WTC11 (cell line): ENCODE measurements around the gene HCFC1.

ENCODE experiments used
- ATF2 ChIP-seq: sonication (generic); formaldehyde crosslinking; IDR thresholded peaks from 2 replicates; pipeline ENCODE4 v1.8.1; 2022; ENCODE audit warnings: low read depth, missing genetic modification reagents, borderline replicate concordance
- CBFB ChIP-seq: sonication (generic); formaldehyde crosslinking; IDR thresholded peaks from 2 replicates; pipeline ENCODE4 v1.8.1; 2022; ENCODE audit warnings: mild to moderate bottlenecking, low read depth, missing genetic modification reagents
- CREB1 ChIP-seq: sonication (generic); formaldehyde crosslinking; IDR thresholded peaks from 2 replicates; pipeline ENCODE4 v1.8.0; 2023; ENCODE audit warnings: mild to moderate bottlenecking, missing genetic modification reagents
- CREM ChIP-seq: sonication (generic); formaldehyde crosslinking; IDR thresholded peaks from 2 replicates; pipeline ENCODE4 v1.8.1; 2022; ENCODE audit warnings: mild to moderate bottlenecking, missing genetic modification reagents, moderate library complexity
- CTCF ChIP-seq: fragments of 200-600 bp; IDR thresholded peaks from 2 replicates; pipeline ENCODE4 v1.8.0; 2022; ENCODE audit warnings: antibody characterized with exemption
- ELF4 ChIP-seq: sonication (generic); formaldehyde crosslinking; IDR thresholded peaks from 2 replicates; pipeline ENCODE4 v1.8.1; 2022; ENCODE audit warnings: low read depth, mild to moderate bottlenecking, moderate library complexity, missing genetic modification reagents
- FOXJ3 ChIP-seq: sonication (generic); formaldehyde crosslinking; IDR thresholded peaks from 2 replicates; pipeline ENCODE4 v1.9.0; 2021; ENCODE audit warnings: missing genetic modification reagents, mild to moderate bottlenecking, borderline replicate concordance
- FOXP4 ChIP-seq: sonication (generic); formaldehyde crosslinking; IDR thresholded peaks from 2 replicates; pipeline ENCODE4 v1.8.0; 2022; ENCODE audit warnings: mild to moderate bottlenecking, missing genetic modification reagents
- GABPB1 ChIP-seq: sonication (generic); formaldehyde crosslinking; IDR thresholded peaks from 2 replicates; pipeline ENCODE4 v1.8.1; 2023; ENCODE audit warnings: mild to moderate bottlenecking, missing genetic modification reagents
- JUN ChIP-seq: sonication (generic); formaldehyde crosslinking; IDR thresholded peaks from 2 replicates; pipeline ENCODE4 v1.8.0; 2023; ENCODE audit warnings: mild to moderate bottlenecking, missing genetic modification reagents
- MAX ChIP-seq: sonication (generic); formaldehyde crosslinking; IDR thresholded peaks from 2 replicates; pipeline ENCODE4 v1.8.0; 2022; ENCODE audit warnings: mild to moderate bottlenecking, missing genetic modification reagents
- NFYB ChIP-seq: sonication (generic); formaldehyde crosslinking; conservative IDR thresholded peaks from 2 replicates; pipeline ENCODE4 v1.8.0; 2022; ENCODE audit warnings: low read depth, missing genetic modification reagents
- SMAD3 ChIP-seq: sonication (generic); formaldehyde crosslinking; IDR thresholded peaks from 2 replicates; pipeline ENCODE4 v1.8.0; 2022; ENCODE audit warnings: missing genetic modification reagents, mild to moderate bottlenecking, borderline replicate concordance
- SOX15 ChIP-seq: fragments of 250-450 bp; sonication (Bioruptor Pico); IDR thresholded peaks from 2 replicates; pipeline ENCODE4 v1.9.0; 2021; ENCODE audit warnings: mild to moderate bottlenecking

- TF ChIP-seq MAX (CRISPR knock-in tag) (no peak), FOXP4 (CRISPR knock-in tag) (no peak), SMAD3 (CRISPR knock-in tag) (no peak), CTCF (no peak), CREB1 (CRISPR knock-in tag) (no peak), CBFB (CRISPR knock-in tag) (no peak), NFYB (CRISPR knock-in tag) (no peak), FOXJ3 (no peak), CREM (CRISPR knock-in tag) (no peak), ATF2 (CRISPR knock-in tag) (no peak), SOX15 (CRISPR knock-in tag) (no peak), GABPB1 (CRISPR knock-in tag) (no peak), ELF4 (CRISPR knock-in tag) (no peak), JUN (CRISPR knock-in tag) (no peak)
Measured at GRCh38 chrX:153931748-153932147, 39.9 kb downstream of the HCFC1 start.
